Measurements from ENCODE around the gene ADI1. TPM values are rescaled to one million over a fixed set of nuclear protein-coding genes. Genes with fewer than 3 reads are reported as not detected.
"Not testable (repeated sequence)": the region's sequence is repeated elsewhere in the genome, so short reads cannot be mapped to it uniquely, and the experiment has no call there.

The ADI1 gene
- total RNA-seq, 2 donors from 2014 or later = 83.2 to 83.5 TPM

DNA sequence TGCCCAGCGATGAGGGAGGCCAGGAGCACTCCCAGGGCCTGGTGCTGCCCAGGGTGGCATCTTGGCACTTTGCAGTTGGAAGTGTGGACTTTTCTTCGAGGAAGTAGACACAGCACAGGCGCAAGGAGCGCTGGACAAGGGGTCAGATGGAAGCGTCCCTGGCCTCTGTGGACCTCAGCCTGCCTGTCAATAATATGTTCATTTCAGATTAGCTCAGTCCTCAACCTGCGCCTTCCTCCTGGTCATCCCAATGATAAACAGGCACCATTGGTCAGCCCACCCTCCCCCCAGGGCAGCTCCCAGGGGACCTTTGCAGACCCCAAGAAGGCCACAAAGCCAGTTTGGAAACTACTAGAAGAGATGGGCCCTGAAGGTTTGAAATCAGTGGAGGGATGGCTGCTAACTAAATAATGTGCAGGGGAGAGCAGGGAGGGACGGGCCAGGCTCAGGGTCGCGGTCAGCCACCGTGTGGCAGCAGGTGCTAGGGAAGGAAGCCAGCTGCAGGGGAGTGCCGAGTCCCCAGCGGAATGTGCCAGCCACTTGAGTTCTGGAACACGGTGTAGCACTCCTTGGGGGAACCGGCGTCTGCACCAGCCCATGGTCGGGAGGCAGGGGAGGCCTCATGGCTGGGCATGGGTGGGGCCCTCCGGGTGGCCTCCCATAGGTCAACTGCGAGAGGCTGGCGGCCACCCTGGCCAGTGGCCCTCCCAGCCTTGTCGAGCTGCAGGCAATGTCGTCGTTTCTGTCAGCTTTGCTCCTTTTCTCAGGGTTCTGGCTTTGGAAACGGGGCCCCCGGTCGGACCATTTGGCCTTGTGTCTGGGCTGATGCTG lies 59.9 kb downstream of the ADI1 start:
- no peak overlapping the region for H3K4me3 ChIP-seq
- H3K36me3 ChIP-seq = no peaks in the 10 kb centered on the region
- no peaks in the 10 kb centered on the region for H3K27me3 ChIP-seq
- no peaks in the 10 kb centered on the region for H3K4me1 ChIP-seq
- no peak overlapping the region for H3K27ac ChIP-seq
- TF ChIP-seq, protein P1, sequence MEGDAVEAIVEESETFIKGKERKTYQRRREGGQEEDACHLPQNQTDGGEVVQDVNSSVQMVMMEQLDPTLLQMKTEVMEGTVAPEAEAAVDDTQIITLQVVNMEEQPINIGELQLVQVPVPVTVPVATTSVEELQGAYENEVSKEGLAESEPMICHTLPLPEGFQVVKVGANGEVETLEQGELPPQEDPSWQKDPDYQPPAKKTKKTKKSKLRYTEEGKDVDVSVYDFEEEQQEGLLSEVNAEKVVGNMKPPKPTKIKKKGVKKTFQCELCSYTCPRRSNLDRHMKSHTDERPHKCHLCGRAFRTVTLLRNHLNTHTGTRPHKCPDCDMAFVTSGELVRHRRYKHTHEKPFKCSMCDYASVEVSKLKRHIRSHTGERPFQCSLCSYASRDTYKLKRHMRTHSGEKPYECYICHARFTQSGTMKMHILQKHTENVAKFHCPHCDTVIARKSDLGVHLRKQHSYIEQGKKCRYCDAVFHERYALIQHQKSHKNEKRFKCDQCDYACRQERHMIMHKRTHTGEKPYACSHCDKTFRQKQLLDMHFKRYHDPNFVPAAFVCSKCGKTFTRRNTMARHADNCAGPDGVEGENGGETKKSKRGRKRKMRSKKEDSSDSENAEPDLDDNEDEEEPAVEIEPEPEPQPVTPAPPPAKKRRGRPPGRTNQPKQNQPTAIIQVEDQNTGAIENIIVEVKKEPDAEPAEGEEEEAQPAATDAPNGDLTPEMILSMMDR (IDR thresholded peaks at IDR 0.05) = no peak
- no peaks in the 10 kb centered on the region for H3K9me3 ChIP-seq
- DNase-seq = no peak
- no peak overlapping the region for H3K9ac ChIP-seq (ENCODE audit: low read depth in 2 of 2, low read length in 2 of 2)
- intact Hi-C loops (cut with DNase I) = loop anchor here (5.0 kb wide), 1 partner anchor 37 kb away; no protein-coding TSS in a partner anchor

DNA sequence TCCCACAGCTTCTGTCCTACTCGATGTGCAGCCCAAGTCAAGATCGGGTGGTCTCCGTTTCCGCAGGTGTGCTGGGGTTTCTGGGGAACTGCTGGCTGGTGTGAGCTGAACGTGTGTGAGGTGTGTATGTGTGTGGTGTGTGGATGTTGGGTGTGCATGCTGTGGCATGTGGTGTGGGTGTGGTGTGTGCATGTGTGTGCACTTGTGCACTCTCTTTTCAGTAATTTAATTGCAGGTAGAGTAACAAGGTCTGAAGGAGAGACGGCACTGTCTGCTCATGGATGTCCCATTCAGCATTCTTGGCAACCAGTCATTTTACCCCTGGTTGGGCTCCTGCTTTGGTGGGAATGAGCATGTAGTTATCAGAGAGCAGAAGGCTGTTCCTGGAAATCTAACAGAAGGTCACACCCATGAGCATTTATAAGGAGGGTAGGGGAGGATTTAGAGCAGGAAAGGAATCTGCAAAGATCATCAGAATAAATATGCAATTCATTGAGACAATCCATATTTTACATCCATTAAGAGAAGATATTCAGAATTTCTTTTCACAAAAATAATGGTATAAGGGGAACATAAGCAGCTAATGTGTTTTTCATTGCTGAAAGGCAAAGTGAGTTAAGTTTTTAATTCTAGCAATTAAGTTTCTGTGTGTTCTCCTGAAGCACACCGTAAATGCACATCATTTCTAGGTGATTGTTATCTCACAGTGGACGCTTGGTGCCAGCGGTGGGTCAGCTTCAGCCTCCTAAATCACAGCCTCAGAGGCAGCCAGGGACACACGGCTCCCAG lies 60.7 kb downstream of the ADI1 start:
- no peaks in the 10 kb centered on the region for H3K36me3 ChIP-seq
- H3K4me3 ChIP-seq = no peak overlapping the region
- H3K9me3 ChIP-seq = no peaks in the 10 kb centered on the region
- no peak for DNase-seq
- intact Hi-C loops (cut with DNase I) = no loop called here
- no peaks in the 10 kb centered on the region for H3K4me1 ChIP-seq
- TF ChIP-seq, protein P1 (IDR thresholded peaks at IDR 0.05) = no peak
- no peak overlapping the region for H3K9ac ChIP-seq (ENCODE audit: low read depth in 2 of 2, low read length in 2 of 2)
- no peak overlapping the region for H3K27ac ChIP-seq
- H3K27me3 ChIP-seq = no peaks in the 10 kb centered on the region

DNA sequence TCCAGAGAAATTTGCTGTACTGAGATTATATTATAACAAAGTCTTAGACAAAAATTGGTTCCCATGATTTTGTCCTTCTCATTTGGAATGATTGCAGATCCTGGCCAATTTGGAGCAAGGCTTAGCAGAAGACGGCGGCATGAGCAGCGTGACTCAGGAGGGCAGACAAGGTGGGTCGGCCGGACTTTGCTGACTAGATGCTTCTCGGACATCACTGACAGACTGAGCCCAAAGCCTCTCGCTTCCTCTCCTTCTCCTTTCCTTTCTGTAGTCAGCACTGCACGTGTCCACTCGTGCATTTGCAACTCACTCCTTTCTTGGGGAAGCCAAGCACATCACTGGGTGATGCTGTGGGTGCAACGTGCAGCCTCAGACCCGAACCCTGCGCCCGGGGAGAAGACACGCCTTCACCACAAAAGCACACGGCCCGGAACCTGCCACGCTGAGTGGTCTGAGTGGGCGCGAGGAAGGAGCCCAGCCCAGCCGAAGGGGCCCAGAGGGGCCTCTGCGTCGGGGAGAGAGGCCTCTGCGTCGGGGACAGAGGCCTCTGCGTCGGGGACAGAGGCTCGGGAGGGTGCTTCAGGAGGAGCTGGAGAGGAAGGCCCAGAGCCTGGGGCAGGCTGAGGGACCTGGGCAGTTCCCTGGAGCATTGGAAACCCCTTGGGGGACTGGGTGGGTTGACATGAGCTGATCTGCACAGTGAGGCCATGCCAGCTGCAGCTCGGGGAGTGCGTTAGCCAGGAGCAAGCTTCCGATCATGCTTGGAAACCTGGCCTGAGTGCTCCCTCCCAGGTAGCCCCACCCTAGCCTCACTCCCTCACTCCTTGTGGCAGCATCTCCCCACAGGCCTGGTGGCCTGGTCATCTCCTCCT lies 61.6 kb downstream of the ADI1 start:
- no peak overlapping the region for H3K4me3 ChIP-seq
- H3K9me3 ChIP-seq = no peaks in the 10 kb centered on the region
- intact Hi-C loops (cut with DNase I) = no loop called here
- no peak overlapping the region for H3K27ac ChIP-seq
- H3K9ac ChIP-seq (ENCODE audit: low read depth in 2 of 2, low read length in 2 of 2) = no peak overlapping the region
- H3K36me3 ChIP-seq = no peaks in the 10 kb centered on the region
- no peak for DNase-seq
- no peaks in the 10 kb centered on the region for H3K27me3 ChIP-seq
- no peaks in the 10 kb centered on the region for H3K4me1 ChIP-seq
- TF ChIP-seq, protein P1 (IDR thresholded peaks at IDR 0.05) = no peak

DNA sequence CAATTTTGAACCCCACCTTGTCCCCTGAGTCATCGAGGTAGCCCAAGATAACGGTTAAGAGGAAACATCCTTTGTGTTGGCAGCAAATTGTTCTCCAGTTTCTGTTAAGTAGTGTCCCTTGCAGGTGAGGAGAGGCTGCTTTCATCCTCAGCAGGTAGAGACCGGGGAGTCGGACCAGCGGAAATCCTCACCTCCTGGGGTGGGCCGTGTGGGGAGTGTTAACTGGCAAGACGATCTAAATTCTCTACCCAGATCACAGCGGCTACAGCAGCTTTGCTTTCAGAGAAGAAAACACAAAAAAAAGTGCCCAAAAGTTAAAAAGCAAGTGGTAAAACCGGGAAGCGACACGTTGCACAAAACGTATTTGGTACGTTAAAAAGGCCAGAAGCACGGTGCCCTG lies 63.2 kb downstream of the ADI1 start:
- Histone ChIP-seq H3K4me3 (no peak overlapping the region), H3K4me1 (no peaks in the 10 kb centered on the region), H3K9ac (ENCODE audit: low read depth in 2 of 2, low read length in 2 of 2) (no peak overlapping the region), H3K36me3 (no peaks in the 10 kb centered on the region), H3K27ac (no peak overlapping the region), H3K27me3 (no peaks in the 10 kb centered on the region), H3K9me3 (no peaks in the 10 kb centered on the region)
- intact Hi-C loops (cut with DNase I) = no loop called here
- TF ChIP-seq, protein P1 (IDR thresholded peaks at IDR 0.05) = no peak
- no peak for DNase-seq

DNA sequence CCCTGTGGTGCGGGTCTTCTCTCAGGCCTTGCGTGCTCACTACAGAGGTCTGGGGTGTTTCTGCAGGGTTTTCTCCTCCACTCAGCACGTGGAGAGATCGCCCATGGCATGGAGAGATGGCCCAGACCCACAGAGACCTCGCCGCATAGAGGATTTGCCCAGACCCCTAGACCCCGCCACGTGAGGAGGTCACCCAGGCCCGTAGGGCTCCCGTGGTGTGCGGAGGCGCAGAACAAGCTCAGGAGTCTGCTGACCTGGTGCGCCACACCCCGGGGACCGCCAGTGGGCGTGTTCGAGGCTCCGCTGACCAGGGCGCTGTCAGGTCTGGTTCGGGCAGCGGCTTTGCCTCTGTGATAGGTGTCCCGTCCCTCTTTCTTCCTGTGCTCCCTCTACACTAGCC lies 64.5 kb downstream of the ADI1 start:
- DNase-seq = no peak
- H3K9ac ChIP-seq (ENCODE audit: low read depth in 2 of 2, low read length in 2 of 2) = no peak overlapping the region
- no peak overlapping the region for H3K27ac ChIP-seq
- no peaks in the 10 kb centered on the region for H3K27me3 ChIP-seq
- no peaks in the 10 kb centered on the region for H3K9me3 ChIP-seq
- H3K4me3 ChIP-seq = no peak overlapping the region
- TF ChIP-seq, protein P1 (IDR thresholded peaks at IDR 0.05) = no peak
- intact Hi-C loops (cut with DNase I) = no loop called here
- H3K4me1 ChIP-seq = no peaks in the 10 kb centered on the region
- H3K36me3 ChIP-seq = no peaks in the 10 kb centered on the region

DNA sequence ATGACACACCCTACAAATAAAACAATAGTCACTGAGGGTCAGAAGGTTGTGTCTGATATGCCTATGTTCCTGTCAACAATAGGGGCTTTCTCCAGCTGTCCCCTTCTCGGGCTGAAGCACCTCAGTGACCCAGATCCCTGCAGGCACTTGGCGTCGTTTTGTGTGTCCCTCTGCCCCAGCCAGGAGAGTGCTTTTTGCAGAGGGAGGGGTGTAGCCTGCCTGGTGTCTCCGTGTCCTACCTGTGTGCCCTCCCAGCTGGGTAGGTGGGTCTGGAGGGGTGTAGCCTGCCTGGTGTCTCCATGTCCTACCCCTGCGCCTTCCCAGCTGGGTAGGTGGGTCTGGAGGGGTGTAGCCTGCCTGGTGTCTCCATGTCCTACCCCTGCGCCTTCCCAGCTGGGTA lies 65.3 kb downstream of the ADI1 start:
- H3K9me3 ChIP-seq; H3K27ac ChIP-seq; H3K4me1 ChIP-seq; intact Hi-C loops (cut with DNase I); H3K36me3 ChIP-seq; H3K4me3 ChIP-seq; H3K9ac ChIP-seq (ENCODE audit: low read depth in 2 of 2, low read length in 2 of 2); DNase-seq; H3K27me3 ChIP-seq: not testable (repeated sequence)

Measured in colonic mucosa (tissue), 4 donors.